Spleen (tissue), 7 donors: Measurements from ENCODE around the gene MPZL3.

Source experiments
- POLR2A ChIP-seq, 3 donors: fragments of 450-650 bp; IDR thresholded peaks; one replicate each; pipeline ENCODE4 v1.5.1; 2017; ENCODE audit warnings: antibody characterized with exemption in 3 of 3, mild to moderate bottlenecking in 1 of 3
- POLR2AphosphoS5 ChIP-seq, 3 donors: sonication (generic); formaldehyde crosslinking; IDR thresholded peaks; one replicate each; pipeline ENCODE4 v1.5.1; 2017; ENCODE audit warnings: antibody characterized with exemption in 3 of 3
- TF ChIP-seq, protein P1 (sequence below), 11 experiments: fragments of 200-600 bp in 7 of 11; fragments of 450-650 bp in 4 of 11; sonication (generic) in 4 of 11; IDR thresholded peaks in 8 of 11; conservative IDR thresholded peaks in 3 of 11; 1 replicate in 7 of 11; 2 replicates in 4 of 11; pipeline versions ENCODE4 v1.4.0 to v1.8.0; 2016 to 2021; ENCODE audit warnings: antibody characterized with exemption in 11 of 11, inconsistent platforms in 4 of 11, mild to moderate bottlenecking in 1 of 11
- donor health status: DM: no; HTN: no; CAD: no; lungs with moderate emphysema.
- donor health status: DM: no; HTN: no; CAD: no.
- donor health status: DM: no; HTN: no; CAD: no.

DNA sequence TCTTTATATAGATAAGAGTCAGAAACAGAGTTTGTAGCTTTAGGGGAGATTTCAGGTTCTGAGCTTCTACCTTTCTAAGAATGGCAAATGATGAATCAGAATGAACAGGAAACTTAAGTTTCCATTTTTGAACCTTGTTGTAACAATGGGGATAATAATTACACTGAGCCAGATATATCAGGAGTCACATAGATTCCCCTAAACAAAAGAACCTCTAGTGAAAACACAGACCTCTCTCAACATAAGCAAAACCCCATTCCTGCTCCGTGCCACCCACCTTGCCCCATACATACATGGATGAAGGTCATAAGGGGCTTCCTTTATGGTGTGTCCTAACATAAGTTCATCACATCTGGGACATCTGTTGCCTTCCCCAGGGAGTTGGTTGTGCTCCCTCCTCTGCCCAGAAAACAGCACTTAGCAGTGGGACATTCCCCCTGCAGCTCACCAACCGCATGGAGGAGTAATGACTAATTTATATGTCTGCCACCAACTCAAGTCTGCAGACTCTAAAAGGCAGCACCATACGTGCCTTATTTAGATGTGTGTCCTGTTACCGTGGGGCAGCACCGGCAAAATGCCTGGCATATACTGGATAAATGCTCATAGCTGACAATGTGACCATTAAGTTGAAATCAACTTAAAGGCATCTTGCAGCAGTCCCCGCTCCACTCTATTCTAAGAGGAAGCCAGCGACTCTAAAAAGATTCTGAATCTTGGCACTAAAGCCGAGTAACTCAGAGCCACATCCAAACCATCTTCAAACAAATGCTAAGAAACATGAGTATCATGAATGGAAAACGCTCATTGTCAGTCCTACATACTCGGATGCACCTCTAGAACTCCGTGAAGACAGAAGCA is 35.3 kb downstream of the MPZL3 start:
- TF ChIP-seq, protein P1, sequence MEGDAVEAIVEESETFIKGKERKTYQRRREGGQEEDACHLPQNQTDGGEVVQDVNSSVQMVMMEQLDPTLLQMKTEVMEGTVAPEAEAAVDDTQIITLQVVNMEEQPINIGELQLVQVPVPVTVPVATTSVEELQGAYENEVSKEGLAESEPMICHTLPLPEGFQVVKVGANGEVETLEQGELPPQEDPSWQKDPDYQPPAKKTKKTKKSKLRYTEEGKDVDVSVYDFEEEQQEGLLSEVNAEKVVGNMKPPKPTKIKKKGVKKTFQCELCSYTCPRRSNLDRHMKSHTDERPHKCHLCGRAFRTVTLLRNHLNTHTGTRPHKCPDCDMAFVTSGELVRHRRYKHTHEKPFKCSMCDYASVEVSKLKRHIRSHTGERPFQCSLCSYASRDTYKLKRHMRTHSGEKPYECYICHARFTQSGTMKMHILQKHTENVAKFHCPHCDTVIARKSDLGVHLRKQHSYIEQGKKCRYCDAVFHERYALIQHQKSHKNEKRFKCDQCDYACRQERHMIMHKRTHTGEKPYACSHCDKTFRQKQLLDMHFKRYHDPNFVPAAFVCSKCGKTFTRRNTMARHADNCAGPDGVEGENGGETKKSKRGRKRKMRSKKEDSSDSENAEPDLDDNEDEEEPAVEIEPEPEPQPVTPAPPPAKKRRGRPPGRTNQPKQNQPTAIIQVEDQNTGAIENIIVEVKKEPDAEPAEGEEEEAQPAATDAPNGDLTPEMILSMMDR (IDR thresholded peaks at IDR 0.05 in 8 of 11, conservative IDR thresholded peaks at IDR 0.05 in 3 of 11) = no peak
- TF ChIP-seq POLR2AphosphoS5 (IDR thresholded peaks at IDR 0.05) (no peak), POLR2A (IDR thresholded peaks at IDR 0.05) (no peak)
